CD14-positive monocyte (primary cell): ENCODE measurements around the gene VPS8. TPM values are rescaled to one million over a fixed set of nuclear protein-coding genes. Genes with fewer than 3 reads are reported as not detected.

ENCODE experiments used
- DNase-seq, 3 donors: peaks; one replicate each; pipeline ENCODE4 v3.0.0-alpha.2; 2011 to 2022
- H2AFZ ChIP-seq: 2 replicates; pipeline ENCODE4 v1.6.0; 2012; ENCODE audit warnings: mild to moderate bottlenecking, low read depth, low read length, inconsistent platforms; ENCODE audit not compliant: insufficient read depth, poor library complexity, severe bottlenecking
- H3K27ac ChIP-seq, 2 donors: 1 replicate in 1 of 2; 2 replicates in 1 of 2; pipeline ENCODE4 v1.5.1; 2012 to 2013; ENCODE audit warnings: low read length in 2 of 2, control low read depth in 1 of 2, inconsistent platforms in 1 of 2, low read depth in 1 of 2, mild to moderate bottlenecking in 1 of 2
- H3K27me3 ChIP-seq, 2 donors: one replicate each; pipeline versions ENCODE4 v1.6.0 to v1.6.1; 2011 to 2013; ENCODE audit warnings: low read length in 2 of 2; ENCODE audit not compliant: control insufficient read depth in 2 of 2, insufficient read depth in 2 of 2
- H3K36me3 ChIP-seq, 2 donors: replicated peaks in 1 of 2; 1 replicate in 1 of 2; 2 replicates in 1 of 2; pipeline versions ENCODE4 v1.5.1 to v1.6.1; 2012 to 2013; ENCODE audit warnings: low read length in 2 of 2, control low read depth in 1 of 2, inconsistent platforms in 1 of 2, mild to moderate bottlenecking in 1 of 2; ENCODE audit not compliant: insufficient read depth in 2 of 2, control insufficient read depth in 1 of 2
- H3K4me1 ChIP-seq, 2 donors: 1 replicate in 1 of 2; 2 replicates in 1 of 2; pipeline versions ENCODE4 v1.5.1 to v1.6.1; 2012 to 2013; ENCODE audit warnings: low read length in 2 of 2, control low read depth in 1 of 2, inconsistent platforms in 1 of 2, mild to moderate bottlenecking in 1 of 2, moderate library complexity in 1 of 2; ENCODE audit not compliant: insufficient read depth in 2 of 2, control insufficient read depth in 1 of 2
- H3K4me2 ChIP-seq: replicated peaks from 2 replicates; pipeline ENCODE3; 2012; ENCODE audit warnings: low read length, moderate library complexity, mild to moderate bottlenecking; ENCODE audit not compliant: poor library complexity, severe bottlenecking; ENCODE audit errors: extremely low read depth
- H3K4me3 ChIP-seq, 3 experiments: fragments of 200-600 bp in 1 of 3; sonication (generic) in 1 of 3; replicated peaks in 1 of 3; 1 replicate in 2 of 3; 2 replicates in 1 of 3; pipeline ENCODE4 v1.5.1; 2011 to 2013; ENCODE audit warnings: low read length in 3 of 3, mild to moderate bottlenecking in 3 of 3, control low read depth in 2 of 3, low read depth in 2 of 3, inconsistent platforms in 1 of 3, moderate library complexity in 1 of 3
- H3K79me2 ChIP-seq: 2 replicates; pipeline ENCODE4 v1.6.0; 2012; ENCODE audit warnings: mild to moderate bottlenecking, control low read depth, inconsistent platforms, low read length, moderate library complexity; ENCODE audit not compliant: insufficient read depth
- H3K9ac ChIP-seq: 2 replicates; pipeline ENCODE4 v1.6.0; 2017; ENCODE audit warnings: low read length, mild to moderate bottlenecking; ENCODE audit not compliant: insufficient read depth, poor library complexity, severe bottlenecking
- H3K9me3 ChIP-seq, 2 donors: replicated peaks in 1 of 2; 1 replicate in 1 of 2; 2 replicates in 1 of 2; pipeline versions ENCODE4 v1.5.1 to v1.6.1; 2012 to 2013; ENCODE audit warnings: low read length in 2 of 2, control low read depth in 1 of 2; ENCODE audit not compliant: control insufficient read depth in 1 of 2, insufficient read depth in 1 of 2
- H4K20me1 ChIP-seq: 2 replicates; pipeline ENCODE4 v1.6.0; 2012; ENCODE audit warnings: mild to moderate bottlenecking, low read length, control low read depth, moderate library complexity; ENCODE audit not compliant: insufficient read depth
- H3K27ac Mint-ChIP-seq, 7 donors: one replicate each; pipeline ENCODE4 v1.8.0; 2020; ENCODE audit warnings: mild to moderate bottlenecking in 7 of 7, mixed read lengths in 7 of 7, moderate library complexity in 6 of 7, inconsistent platforms in 2 of 7
- H3K27me3 Mint-ChIP-seq, 3 donors: one replicate each; pipeline ENCODE4 v1.8.0; 2021 to 2022; ENCODE audit warnings: low read depth in 3 of 3, mild to moderate bottlenecking in 3 of 3, mixed read lengths in 3 of 3, moderate library complexity in 3 of 3, inconsistent platforms in 1 of 3
- H3K36me3 Mint-ChIP-seq, 2 donors: one replicate each; pipeline ENCODE4 v1.8.0; 2020; ENCODE audit warnings: mixed read lengths in 2 of 2, inconsistent platforms in 1 of 2, mild to moderate bottlenecking in 1 of 2
- H3K4me1 Mint-ChIP-seq: one replicate; pipeline ENCODE4 v1.8.0; 2020; ENCODE audit warnings: mild to moderate bottlenecking, mixed read lengths
- H3K4me3 Mint-ChIP-seq, 2 donors: one replicate each; pipeline ENCODE4 v1.8.0; 2020; ENCODE audit warnings: mild to moderate bottlenecking in 2 of 2, mixed read lengths in 2 of 2, moderate library complexity in 1 of 2
- H3K9me3 Mint-ChIP-seq, 7 donors: one replicate each; pipeline ENCODE4 v1.8.0; 2020 to 2022; ENCODE audit warnings: mixed read lengths in 7 of 7, mild to moderate bottlenecking in 6 of 7, moderate library complexity in 6 of 7, inconsistent platforms in 2 of 7
- CTCF ChIP-seq: fragments of 200-600 bp; IDR thresholded peaks from one replicate; pipeline ENCODE4 v1.8.0; 2022; ENCODE audit warnings: antibody characterized with exemption, mild to moderate bottlenecking
- WGBS: methylation state at CpG from one replicate; pipeline ENCODE4 v1.1.5; 2013; ENCODE audit warnings: missing lambda C conversion rate; ENCODE audit not compliant: insufficient coverage; 5-methylcytosine and 5-hydroxymethylcytosine counted together
- intact Hi-C, 2 donors: fragments of 100-400 bp; cut with micrococcal nuclease; formaldehyde crosslinking; loops; one replicate each; pipeline versions ENCODE4 v1.15.0 to v1.15.1; 2023
- polyA plus RNA-seq, 3 donors: library from polyadenylated mRNA; depleted of rRNA in 1 of 3; unstranded in 2 of 3; stranded (reverse) in 1 of 3; fragments of 300-500 nt in 2 of 3; fragments of >200 nt in 1 of 3; fragmentation: Illumina TruSeq in 2 of 3; gene quantifications; 1 replicate in 2 of 3; 2 replicates in 1 of 3; pipeline ENCODE4 v1.2.3, GENCODE V29; 2012 to 2021

The VPS8 gene
- polyA plus RNA-seq, 3 donors = 22.0 to 42.3 (median 29.2) TPM

- H2AFZ ChIP-seq = no peak overlapping the region
- intact Hi-C loops = no loop called here
- H3K4me3 ChIP-seq = no peak overlapping the region
- no peak for TF ChIP-seq CTCF
- H3K9ac ChIP-seq = no peak overlapping the region
- Mint-ChIP-seq H3K36me3 (no peaks in the 10 kb centered on the region), H3K4me1 (no peaks in the 10 kb centered on the region), H3K9me3 (peaks cover 0 to 2% (median 0%) of the 10 kb centered on the region in 7 donors), H3K27ac (no peak overlapping the region), H3K4me3 (peak overlapping the region in 1 of 2 donors; percentile 5), H3K27me3 (peaks cover 2 to 8% (median 6%) of the 10 kb centered on the region in 3 donors)
- no peak overlapping the region for H3K4me2 ChIP-seq
- H3K9me3 ChIP-seq = no peaks in the 10 kb centered on the region
- no peak for DNase-seq
- H4K20me1 ChIP-seq = no peaks in the 10 kb centered on the region
- no peaks in the 10 kb centered on the region for H3K4me1 ChIP-seq
- no peaks in the 10 kb centered on the region for H3K36me3 ChIP-seq
- H3K27ac ChIP-seq = no peak overlapping the region
- no peaks in the 10 kb centered on the region for H3K27me3 ChIP-seq
- WGBS = no CpG with 5 or more reads among the region's 5 CpGs
- H3K79me2 ChIP-seq = no peaks in the 10 kb centered on the region
Observed at GRCh38 chr3:185084901-185085300, 272.9 kb downstream of the VPS8 start.

GRCh38 chr3:185087419-185087818 is 275.5 kb downstream of the VPS8 start:
- H3K9ac ChIP-seq = no peak overlapping the region
- Mint-ChIP-seq H3K27me3 (peaks cover 2 to 4% (median 4%) of the 10 kb centered on the region in 3 donors), H3K27ac (peak overlapping the region in 1 of 7 donors; percentile 4), H3K4me3 (no peak overlapping the region), H3K36me3 (no peaks in the 10 kb centered on the region), H3K9me3 (peaks cover 0 to 2% (median 0%) of the 10 kb centered on the region in 7 donors), H3K4me1 (no peaks in the 10 kb centered on the region)
- H3K27ac ChIP-seq = no peak overlapping the region
- intact Hi-C loops = no loop called here
- no peak overlapping the region for H3K4me3 ChIP-seq
- DNase-seq = no peak
- H3K27me3 ChIP-seq = no peaks in the 10 kb centered on the region
- H2AFZ ChIP-seq = no peak overlapping the region
- H3K79me2 ChIP-seq = no peaks in the 10 kb centered on the region
- H3K9me3 ChIP-seq = no peaks in the 10 kb centered on the region
- H4K20me1 ChIP-seq = no peaks in the 10 kb centered on the region
- no peak overlapping the region for H3K4me2 ChIP-seq
- no CpG with 5 or more reads among the region's 3 CpGs for WGBS
- no peaks in the 10 kb centered on the region for H3K36me3 ChIP-seq
- no peaks in the 10 kb centered on the region for H3K4me1 ChIP-seq
- no peak for TF ChIP-seq CTCF
